ENCODE data around the gene C16orf90.
"Not testable (repeated sequence)": the region's sequence is repeated elsewhere in the genome, so short reads cannot be mapped to it uniquely, and the experiment has no call there.

DNA sequence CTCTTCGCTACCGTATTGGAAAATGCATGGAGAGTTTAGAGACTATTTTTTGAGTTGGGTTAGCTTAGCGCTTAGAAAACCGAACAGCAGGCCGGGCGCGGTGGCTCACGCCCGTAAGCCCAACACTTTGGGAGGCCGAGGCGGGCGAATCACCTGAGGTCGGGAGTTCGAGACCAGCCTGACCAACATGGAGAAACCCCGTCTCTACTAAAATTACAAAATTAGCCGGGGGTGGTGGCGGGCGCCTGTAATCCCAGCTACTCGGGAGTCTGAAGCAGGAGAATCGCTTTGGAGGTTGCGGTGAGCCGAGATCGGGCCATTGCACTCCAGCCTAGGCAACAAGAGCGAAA lies 6.1 kb upstream of the C16orf90 start:
- TF ChIP-seq, protein P1, sequence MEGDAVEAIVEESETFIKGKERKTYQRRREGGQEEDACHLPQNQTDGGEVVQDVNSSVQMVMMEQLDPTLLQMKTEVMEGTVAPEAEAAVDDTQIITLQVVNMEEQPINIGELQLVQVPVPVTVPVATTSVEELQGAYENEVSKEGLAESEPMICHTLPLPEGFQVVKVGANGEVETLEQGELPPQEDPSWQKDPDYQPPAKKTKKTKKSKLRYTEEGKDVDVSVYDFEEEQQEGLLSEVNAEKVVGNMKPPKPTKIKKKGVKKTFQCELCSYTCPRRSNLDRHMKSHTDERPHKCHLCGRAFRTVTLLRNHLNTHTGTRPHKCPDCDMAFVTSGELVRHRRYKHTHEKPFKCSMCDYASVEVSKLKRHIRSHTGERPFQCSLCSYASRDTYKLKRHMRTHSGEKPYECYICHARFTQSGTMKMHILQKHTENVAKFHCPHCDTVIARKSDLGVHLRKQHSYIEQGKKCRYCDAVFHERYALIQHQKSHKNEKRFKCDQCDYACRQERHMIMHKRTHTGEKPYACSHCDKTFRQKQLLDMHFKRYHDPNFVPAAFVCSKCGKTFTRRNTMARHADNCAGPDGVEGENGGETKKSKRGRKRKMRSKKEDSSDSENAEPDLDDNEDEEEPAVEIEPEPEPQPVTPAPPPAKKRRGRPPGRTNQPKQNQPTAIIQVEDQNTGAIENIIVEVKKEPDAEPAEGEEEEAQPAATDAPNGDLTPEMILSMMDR (IDR thresholded peaks at IDR 0.05; ENCODE audit: insufficient read depth, low read depth, low read length), result not testable (repeated sequence)
- not testable (repeated sequence) for TF ChIP-seq EZH2 (IDR thresholded peaks at IDR 0.05; ENCODE audit: insufficient read depth, low read length)

Measured in astrocyte (in vitro differentiated cells and primary cell).